Astrocyte of the hippocampus (primary cell): ENCODE results near the gene PTPRN2.

Source experiments
- DNase-seq: peaks from one replicate; pipeline ENCODE4 v3.0.0; 2011; ENCODE audit warnings: low read depth, low spot score

PTPRN2 gene

DNA sequence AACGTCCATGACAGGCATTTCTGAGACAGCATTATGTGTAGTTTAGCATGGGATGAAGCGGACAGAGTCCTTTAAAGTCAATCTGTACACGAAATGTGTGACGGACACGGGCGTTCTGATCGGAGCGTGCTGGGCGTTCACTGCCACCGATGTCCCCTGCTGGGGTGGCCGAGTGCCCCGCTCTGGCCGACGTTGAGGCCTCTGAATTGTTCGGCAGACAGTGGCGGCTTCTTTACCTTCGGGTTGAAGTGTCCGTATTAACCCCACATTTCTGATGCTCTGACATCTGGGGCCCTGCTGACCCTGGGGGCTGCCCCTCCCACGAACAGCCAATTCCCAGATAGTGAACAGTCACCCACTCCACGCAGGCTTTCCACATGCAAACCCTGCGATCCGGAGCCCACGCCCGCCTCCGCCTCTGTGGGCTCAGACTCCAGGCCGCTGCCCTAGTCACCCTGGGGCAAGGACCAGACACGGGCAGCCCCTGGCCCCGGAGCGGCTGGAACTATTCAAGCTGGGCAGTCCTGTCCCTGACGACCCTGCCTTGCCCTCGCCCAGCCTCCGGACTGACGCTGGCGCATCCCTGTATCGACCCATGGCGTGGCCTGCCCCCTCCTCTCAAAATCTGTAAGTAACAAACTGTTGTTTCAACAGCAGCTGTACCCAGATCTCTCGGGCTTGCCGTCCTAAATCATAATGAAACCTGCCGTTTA is 445.7 kb downstream of the PTPRN2 start:
- no peak for DNase-seq

DNA sequence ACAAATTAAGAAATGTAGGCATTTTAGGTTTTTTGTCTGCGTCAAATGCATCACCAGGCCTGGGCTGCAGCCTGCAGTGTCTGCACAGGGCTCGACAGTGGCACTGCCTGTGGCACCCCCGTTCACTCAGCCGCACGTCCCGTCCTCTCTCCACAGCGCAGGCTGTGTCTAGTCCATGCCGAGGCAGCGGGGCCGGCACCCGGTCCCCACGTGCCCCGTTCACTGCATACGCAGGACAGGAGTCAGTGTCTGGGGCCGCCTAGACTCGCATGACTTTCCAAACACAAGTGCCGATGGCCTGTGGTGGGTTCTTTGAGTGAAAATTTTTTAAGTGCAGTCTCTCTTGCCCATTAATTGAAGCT is 446.4 kb downstream of the PTPRN2 start:
- no peak for DNase-seq

DNA sequence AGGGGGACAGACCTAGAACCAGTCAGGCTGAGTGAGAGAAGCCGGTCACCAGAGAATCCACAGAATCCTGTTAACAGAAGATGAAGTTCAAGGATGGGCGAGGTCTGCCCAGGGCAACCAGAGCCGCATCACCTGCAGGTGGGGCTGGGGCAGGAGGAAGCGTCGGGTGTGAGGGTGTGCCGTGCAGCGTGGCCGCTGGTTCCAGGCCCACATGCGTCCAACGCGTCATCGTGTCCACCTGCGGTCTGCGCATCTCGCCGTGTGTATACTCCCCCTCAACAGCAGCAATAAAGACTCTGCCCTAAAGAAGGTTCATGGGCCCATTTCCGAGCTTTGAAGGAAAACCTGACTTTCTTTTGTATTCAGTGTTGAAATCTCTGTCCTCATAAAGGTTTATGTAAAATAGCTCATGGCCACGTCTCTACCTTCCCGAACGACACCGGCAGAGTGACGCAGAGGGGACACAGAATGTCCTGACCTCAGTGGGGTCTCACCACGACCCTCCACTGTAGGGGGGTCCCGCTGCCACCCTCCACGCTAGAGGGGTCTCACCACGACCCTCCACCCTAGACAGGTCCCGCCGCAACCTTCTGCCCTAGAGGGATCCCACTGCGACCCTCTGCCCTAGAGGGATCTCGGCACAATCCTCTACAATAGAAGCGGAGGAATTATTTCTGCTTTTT is 446.9 kb downstream of the PTPRN2 start:
- DNase-seq, result no peak

DNA sequence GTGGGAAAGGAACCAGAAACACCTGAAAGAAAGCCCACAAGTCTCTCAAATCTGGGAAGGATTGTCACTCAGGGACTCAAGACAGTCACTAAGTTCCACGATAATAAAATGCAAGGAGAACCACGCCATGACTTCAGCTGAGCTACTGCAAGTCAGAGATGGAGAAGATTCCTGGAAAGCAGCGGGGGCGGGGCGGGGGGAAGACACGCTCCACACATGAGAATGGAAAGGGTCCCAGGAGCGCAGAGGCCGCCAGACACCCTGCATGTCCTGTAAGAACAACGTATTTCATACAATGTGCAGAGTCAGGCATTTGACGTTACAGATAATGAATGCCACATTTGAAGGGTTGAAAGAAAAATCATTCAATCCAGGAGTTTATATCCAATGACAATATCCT is 448.1 kb downstream of the PTPRN2 start:
- no peak for DNase-seq

DNA sequence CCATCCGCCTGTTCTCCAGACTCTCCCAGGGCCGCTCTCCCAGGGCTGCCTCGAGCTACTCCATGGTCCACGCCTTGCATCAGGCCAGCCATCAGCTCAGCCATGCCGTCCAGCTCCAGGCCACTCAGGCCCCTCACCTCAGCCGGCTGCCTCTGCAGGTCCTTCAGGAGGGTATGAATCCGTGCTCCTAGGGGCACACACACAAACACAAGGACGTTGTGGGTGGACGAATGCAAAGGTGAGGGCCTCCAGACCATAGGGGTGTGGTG is 449.4 kb downstream of the PTPRN2 start:
- no peak for DNase-seq

- DNase-seq, result no peak
These were observed 449.9 kb downstream of the PTPRN2 start for GRCh38 chr7:158137516-158138328.

DNA sequence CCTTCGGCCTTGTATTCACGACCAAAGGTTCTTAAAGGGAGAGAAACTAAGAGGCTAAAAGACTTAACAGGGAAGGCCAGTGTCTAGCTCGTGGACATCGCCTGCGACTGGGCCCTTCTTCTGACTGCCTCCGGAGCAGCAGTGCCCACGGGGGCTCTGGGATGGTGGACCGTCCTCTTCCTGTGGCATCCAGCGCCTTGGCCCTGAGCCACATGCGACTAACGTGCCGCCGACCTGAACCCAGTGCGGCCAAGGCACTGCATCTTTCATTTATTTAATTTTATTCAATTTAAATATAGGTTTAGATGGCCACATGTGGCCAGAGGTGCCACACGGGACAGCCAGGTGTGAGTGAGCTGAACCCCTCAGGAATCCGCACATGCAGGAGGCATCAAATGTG is 451.7 kb downstream of the PTPRN2 start:
- DNase-seq, result no peak

DNA sequence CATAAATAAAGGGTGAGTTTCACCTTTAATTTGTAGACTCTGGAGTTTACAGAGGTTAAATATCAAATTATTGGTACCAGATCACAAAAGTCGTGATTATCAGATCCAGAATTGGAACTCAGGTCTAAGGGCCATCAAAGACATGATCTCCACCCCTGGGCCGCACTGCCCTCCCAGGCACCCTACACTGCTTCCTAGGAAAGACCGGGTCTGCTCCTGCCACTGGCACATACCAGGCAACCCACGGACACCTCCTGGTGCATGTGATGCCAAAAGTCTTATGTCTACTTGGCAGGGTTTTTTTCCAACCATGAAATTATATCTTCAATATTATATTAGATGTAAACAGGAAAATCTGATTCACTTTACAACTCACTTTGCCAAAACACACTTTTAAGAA is 452.8 kb downstream of the PTPRN2 start:
- DNase-seq, result no peak

DNA sequence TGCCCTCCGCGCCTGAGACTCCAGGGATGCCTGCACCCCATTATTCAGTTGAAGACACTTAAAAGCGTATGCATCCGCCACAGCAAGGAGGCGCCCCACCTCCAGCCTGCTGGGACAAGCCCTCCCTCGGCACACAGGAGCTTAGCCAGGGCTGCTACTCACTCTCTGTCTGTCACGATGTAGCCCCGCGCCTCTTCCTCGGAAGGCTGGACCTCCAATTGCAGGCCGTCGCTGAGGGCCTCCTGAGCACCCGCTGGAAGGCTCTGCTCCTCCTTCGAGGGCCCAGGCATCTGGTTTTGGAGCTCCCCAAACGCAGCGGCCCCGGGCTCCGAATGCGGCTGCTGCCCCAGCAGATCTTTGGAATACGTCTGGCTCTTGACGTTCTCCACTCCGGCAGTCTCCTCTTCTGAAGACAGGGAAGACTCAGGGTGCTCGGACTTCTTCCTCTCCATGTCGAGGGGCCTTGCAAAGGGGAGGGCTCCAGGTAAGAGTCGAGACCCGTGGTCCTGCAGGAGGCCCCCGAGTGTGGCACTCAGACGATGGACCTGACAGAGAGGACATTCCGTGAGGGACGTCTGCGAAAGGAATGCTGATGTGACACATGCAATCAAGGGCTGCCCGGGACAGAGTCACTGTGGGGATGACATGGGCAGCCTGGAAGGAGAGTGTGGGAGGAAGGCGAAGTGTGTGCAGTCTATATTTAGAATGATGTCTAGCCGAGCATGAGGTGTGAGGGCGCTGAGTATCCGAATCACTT is 453.9 kb downstream of the PTPRN2 start:
- no peak for DNase-seq

DNA sequence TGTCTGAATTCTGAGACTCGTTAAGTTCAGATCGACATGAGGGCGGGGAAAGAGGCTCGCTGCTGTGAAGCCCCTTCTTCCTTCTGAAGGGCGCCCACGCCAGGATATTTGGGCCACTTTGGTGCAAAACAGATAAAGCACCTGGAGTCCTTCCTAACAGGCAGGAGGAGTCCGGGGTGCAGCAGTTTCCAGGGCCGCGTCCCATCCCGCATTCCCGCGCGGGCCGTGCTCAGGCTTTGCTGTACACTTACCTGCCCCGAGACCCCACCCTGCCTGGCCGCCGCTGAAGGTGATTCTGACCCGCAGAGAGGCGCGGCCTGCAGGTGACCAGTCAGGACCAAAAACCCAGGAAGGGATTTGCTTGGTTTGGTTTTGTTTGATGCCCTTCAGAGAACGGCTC is 454.6 kb downstream of the PTPRN2 start:
- DNase-seq, result no peak

GRCh38 chr7:158130023-158130409 is 457.6 kb downstream of the PTPRN2 start:
- DNase-seq, result no peak

- DNase-seq, result no peak
These were observed 458.3 kb downstream of the PTPRN2 start for GRCh38 chr7:158129037-158130022.

GRCh38 chr7:158128572-158128971 is 459.1 kb downstream of the PTPRN2 start:
- DNase-seq, result no peak

GRCh38 chr7:158127241-158127640 is 460.4 kb downstream of the PTPRN2 start:
- no peak for DNase-seq

DNA sequence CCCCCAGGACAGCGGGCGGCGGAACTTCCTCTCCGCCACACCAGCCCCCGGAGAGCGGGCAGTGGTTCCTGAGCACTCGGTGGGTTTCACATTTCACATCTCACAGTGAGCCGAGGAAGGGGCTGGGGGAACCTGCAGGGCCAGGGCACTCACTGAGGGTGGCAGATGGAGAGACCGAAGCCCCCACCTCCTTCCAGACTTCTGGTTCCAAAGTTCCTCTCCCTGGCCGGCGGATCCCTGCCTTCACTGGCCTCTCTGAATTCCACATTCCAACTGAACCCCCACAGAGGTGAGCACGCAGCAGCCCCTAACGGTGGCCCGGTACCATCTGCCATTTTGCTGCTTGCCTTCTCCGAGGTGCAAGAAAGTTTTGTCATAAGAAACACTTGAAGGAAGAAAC is 461.0 kb downstream of the PTPRN2 start:
- DNase-seq, result no peak

DNA sequence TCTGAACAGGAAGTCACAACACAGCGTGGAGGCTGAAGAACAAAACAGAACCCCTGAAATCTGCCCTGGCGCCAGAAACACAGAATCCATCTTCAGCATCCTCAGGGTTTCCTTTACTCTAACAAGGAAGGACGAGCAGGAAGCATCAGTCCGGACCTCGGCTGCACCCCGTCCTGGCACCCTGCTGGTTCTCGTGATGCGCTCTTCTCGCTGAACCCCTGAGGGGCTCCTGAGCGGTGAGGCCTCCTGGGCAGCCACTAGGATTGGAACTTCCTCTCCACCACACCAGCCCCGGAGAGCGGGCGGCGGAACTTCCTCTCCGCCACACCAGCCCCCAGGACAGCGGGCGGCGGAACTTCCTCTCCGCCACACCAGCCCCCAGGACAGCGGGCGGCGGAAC is 461.9 kb downstream of the PTPRN2 start:
- no peak for DNase-seq

GRCh38 chr7:158125091-158125490 is 462.5 kb downstream of the PTPRN2 start:
- DNase-seq, result no peak

GRCh38 chr7:158124671-158125079 is 462.9 kb downstream of the PTPRN2 start:
- no peak for DNase-seq

DNA sequence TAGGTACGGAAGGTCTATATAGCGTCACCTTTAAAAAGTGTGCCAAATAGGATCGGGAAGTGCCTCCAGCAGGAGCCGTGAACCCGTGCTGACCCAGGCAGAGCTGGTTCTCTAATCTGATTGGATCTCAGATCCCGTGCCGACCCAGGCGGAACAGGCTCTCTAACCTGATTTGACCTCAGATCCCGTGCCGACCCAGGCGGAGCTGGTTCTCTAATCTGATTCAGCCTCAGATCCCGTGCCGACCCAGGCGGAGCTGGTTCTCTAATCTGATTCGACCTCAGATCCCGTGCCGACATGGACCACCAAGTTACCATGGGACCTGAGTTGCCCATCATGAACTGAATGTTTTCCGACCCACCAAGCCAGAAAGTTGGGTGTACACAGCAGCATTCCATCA is 463.9 kb downstream of the PTPRN2 start:
- DNase-seq, result no peak

- no peak for DNase-seq
These were observed 464.4 kb downstream of the PTPRN2 start for GRCh38 chr7:158123214-158123613.

GRCh38 chr7:158121441-158122045 is 466.1 kb downstream of the PTPRN2 start:
- no peak for DNase-seq
